Hepatocyte (in vitro differentiated cells): Measurements from ENCODE around the gene SLC25A45.

Experiments used
- EZH2 ChIP-seq: fragments of 200-600 bp; sonication (generic); IDR thresholded peaks from 2 replicates; pipeline ENCODE4 v1.6.1; 2016; ENCODE audit warnings: antibody characterized with exemption, mild to moderate bottlenecking, borderline replicate concordance
- TF ChIP-seq, protein P1 (sequence below): fragments of 200-600 bp; sonication (generic); IDR thresholded peaks from 2 replicates; pipeline ENCODE4 v1.5.1; 2016; ENCODE audit warnings: antibody characterized with exemption, mild to moderate bottlenecking; ENCODE audit not compliant: poor library complexity

DNA sequence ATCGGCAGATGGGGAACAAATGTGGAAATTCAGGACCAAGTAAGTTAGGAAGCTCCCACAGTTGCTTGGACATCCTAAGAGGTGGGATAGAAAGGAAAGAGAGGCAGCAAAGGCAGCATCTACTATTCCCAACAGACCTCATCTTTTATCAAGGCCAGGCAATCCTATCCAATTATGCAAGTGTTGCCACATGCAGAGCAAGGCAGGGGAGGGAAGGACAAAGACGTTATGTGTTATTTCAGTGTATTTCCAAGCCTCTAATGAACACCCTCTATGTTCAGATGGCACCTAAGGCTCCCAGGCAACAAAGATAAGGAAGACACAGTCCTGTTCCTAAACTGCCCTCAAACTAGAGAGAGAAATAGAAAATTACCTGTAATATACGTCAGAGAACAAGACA lies 18.7 kb downstream of the SLC25A45 start:
- TF ChIP-seq, protein P1, sequence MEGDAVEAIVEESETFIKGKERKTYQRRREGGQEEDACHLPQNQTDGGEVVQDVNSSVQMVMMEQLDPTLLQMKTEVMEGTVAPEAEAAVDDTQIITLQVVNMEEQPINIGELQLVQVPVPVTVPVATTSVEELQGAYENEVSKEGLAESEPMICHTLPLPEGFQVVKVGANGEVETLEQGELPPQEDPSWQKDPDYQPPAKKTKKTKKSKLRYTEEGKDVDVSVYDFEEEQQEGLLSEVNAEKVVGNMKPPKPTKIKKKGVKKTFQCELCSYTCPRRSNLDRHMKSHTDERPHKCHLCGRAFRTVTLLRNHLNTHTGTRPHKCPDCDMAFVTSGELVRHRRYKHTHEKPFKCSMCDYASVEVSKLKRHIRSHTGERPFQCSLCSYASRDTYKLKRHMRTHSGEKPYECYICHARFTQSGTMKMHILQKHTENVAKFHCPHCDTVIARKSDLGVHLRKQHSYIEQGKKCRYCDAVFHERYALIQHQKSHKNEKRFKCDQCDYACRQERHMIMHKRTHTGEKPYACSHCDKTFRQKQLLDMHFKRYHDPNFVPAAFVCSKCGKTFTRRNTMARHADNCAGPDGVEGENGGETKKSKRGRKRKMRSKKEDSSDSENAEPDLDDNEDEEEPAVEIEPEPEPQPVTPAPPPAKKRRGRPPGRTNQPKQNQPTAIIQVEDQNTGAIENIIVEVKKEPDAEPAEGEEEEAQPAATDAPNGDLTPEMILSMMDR = no peak
- TF ChIP-seq EZH2 = no peak
